Mucosa of stomach (tissue), 1 donor: ENCODE measurements around the gene TRAF4.

Source experiments
- H3K27me3 ChIP-seq: one replicate; pipeline ENCODE4 v1.7.0; 2013; ENCODE audit warnings: mild to moderate bottlenecking, low read length; ENCODE audit not compliant: control insufficient read depth, insufficient read depth
- H3K36me3 ChIP-seq: one replicate; pipeline ENCODE4 v1.7.0; 2013; ENCODE audit warnings: low read length; ENCODE audit not compliant: control insufficient read depth, insufficient read depth
- H3K4me1 ChIP-seq: one replicate; pipeline ENCODE4 v1.7.0; 2013; ENCODE audit warnings: mild to moderate bottlenecking, low read length; ENCODE audit not compliant: control insufficient read depth, insufficient read depth
- H3K4me3 ChIP-seq: one replicate; pipeline ENCODE4 v1.7.0; 2013; ENCODE audit warnings: low read length
- H3K9ac ChIP-seq: one replicate; pipeline ENCODE4 v1.7.0; 2013; ENCODE audit warnings: mild to moderate bottlenecking, low read length, moderate library complexity
- H3K9me3 ChIP-seq: one replicate; pipeline ENCODE4 v1.7.0; 2013; ENCODE audit warnings: mild to moderate bottlenecking, low read length, moderate library complexity; ENCODE audit not compliant: control insufficient read depth
- donor health status: Pancreatic carcinoma.

TRAF4 gene

DNA sequence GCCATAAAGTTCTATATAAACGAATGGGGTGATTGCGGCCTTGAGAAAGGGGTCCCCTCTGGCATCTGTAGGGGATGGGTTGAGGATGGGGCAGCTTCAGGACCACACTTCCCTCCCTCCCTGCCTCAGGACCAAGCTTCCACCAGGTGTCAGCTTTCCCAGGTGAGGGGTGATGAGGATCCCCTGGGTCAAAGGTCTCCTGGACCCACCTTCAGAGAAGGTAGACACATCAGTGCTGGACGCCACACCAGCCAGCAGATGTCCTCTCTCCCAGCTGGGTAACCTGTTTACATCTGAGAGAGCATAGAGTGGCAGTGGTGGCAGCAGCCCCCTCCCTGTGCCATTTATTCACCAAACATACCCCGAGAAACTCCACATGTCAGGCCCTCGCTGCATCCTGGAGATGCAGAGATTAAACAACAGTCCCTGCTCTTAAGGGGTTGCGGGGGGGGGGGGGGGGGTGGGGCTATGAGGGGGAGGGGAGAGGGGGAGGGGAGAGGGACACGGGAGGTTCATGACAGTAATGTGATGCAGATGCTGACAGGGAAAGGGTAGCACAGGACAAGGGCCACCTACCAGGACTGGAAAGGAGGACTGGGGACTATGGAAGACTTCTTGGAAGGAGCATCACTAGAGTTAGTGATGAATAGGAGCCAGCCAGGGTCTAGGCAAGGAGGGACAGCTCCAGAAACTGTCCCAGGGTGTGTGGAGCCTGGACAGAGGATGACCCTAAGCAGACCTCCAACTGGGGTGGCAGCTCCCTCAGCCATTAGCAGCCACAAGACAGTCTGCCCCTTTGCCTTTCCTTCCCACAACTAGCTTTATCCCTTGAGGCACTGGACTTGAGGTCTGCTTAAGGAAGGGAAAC is 37.1 kb upstream of the TRAF4 start:
- Histone ChIP-seq H3K4me1 (peaks cover 27% of the 10 kb centered on the region), H3K27me3 (no peaks in the 10 kb centered on the region), H3K36me3 (peaks cover 12% of the 10 kb centered on the region), H3K4me3 (no peak overlapping the region), H3K9ac (no peak overlapping the region), H3K9me3 (no peaks in the 10 kb centered on the region)

DNA sequence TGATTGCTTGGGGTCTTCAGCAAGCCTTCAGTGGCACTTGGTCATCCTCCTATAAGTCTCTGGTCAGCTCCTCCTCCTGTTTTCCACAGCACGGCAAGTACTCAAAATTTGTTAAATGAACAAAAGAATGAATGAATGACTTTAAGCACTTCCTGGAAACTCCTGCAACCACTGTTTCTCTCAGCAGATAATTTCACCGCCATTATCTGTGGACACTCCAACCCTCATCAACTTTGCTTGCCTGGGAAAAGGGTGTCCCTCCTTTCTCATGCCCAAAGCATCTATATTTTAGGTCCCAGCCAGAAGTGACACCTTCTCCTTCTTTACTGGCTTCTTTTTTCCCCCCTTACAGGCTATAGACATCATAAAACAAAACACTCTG is 36.5 kb upstream of the TRAF4 start:
- Histone ChIP-seq H3K9me3 (no peaks in the 10 kb centered on the region), H3K36me3 (peaks cover 10% of the 10 kb centered on the region), H3K9ac (no peak overlapping the region), H3K27me3 (no peaks in the 10 kb centered on the region), H3K4me3 (no peak overlapping the region), H3K4me1 (peaks cover 33% of the 10 kb centered on the region)

DNA sequence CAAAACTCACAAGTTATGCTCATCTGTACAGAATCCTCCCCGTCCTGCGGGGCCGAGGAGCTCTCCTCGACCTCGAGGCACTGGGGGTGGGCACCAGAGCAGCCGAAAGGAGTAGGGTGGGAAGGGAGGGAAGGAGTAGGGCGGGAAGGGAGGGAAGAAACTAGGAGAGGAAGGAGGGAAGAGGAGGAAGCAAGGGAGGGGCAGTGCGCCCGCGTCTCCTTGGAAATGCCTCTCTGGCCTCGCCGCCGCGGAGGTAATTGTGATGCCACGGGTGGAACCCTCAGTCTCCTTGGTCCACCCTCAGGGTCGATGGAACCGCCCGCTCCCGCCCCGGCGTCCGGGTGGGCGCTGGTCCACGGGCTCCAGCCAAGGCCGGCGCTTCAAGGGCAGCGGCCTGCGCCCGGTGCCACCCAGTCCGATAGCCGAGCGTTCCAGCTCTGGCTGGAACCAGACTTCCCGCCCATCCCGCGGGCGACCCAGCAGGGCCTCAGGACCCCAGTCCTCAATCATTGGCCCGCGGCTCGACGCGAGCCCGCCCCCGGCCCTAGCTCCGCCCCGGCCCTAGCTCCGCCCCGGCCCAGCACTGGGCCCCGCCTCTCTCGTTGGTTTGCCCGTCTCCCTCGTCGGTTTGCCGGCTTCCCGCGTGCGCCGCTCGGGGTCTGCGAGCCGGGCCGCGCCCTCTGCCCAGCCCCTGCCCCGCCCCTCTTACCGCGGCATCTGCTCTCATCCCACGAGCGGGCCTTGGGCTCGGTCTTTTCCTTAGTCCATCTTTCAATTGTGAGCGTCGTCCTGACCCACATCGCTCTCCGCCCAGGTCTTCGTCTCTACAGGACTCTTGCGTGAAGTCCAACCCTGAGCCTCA is 32.7 kb upstream of the TRAF4 start:
- Histone ChIP-seq H3K9me3 (no peaks in the 10 kb centered on the region), H3K27me3 (no peaks in the 10 kb centered on the region), H3K9ac (peak overlapping the region; percentile 45), H3K4me3 (peak overlapping the region; percentile 19), H3K36me3 (no peaks in the 10 kb centered on the region), H3K4me1 (peaks cover 36% of the 10 kb centered on the region)

DNA sequence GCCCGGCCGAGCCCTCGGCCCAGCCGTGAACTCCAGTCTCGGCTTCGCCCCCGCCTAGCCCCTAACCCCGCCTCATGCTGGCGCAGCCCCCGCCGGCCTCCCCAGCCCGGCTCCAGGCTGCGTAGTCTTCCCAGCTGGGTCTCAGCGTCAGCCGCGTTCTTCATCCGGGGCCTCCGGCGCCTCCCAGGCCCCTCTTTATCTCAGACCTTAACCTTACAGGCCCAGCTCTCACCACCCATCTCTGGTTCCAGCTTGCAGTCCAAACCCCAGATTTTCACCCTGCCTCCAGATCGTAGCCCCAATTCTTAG is 32.1 kb upstream of the TRAF4 start, which contains the start of gene PROCA1:
TSS of gene PROCA1 (minus strand) at position 166 of the 309 bp plus-strand sequence. CDS start 228 bp downstream, outside the sequence.
- H3K4me1 ChIP-seq = peaks cover 36% of the 10 kb centered on the region
- H3K4me3 ChIP-seq = peak within 1 kb of the TSS; percentile 19
- H3K27me3 ChIP-seq = peaks cover 1% of the 10 kb centered on the region
- no peaks in the 10 kb centered on the region for H3K9me3 ChIP-seq
- H3K9ac ChIP-seq = peak within 1 kb of the TSS; percentile 45
- no peaks in the 10 kb centered on the region for H3K36me3 ChIP-seq

DNA sequence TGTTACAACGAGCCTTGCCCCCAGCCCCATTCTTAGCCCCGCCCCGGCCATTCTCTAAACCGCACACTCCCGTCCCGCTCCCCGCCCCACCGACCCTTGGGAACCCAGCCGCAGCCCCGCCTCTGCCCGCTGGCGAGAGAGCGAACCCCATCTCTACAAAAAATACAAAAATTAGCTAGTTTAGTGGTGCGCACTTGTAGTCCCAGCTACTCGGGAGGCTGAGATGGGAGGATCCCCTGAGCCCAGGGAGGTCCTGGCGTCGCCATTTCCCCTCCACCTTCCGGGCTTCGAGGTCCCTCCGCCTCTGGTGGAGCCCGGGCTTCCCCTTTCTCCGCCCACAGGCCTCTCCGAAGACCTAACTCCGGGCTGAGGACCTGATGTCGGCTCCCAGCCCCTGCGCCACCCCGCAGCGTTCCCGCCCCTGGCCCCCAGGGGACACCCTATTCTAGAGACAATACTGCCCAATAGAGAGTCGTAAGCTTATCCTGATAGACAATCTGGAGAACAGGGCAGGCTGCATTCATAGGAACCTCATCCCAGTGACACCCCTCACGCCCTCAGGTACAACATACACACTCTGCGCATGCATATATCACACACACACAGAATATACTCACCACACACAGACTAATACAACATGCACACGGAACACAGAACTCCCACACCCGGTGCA is 31.6 kb upstream of the TRAF4 start:
- Histone ChIP-seq H3K36me3 (no peaks in the 10 kb centered on the region), H3K4me3 (no peak overlapping the region), H3K27me3 (peaks cover 6% of the 10 kb centered on the region), H3K4me1 (peaks cover 36% of the 10 kb centered on the region), H3K9me3 (no peaks in the 10 kb centered on the region), H3K9ac (peak overlapping the region; percentile 45)

DNA sequence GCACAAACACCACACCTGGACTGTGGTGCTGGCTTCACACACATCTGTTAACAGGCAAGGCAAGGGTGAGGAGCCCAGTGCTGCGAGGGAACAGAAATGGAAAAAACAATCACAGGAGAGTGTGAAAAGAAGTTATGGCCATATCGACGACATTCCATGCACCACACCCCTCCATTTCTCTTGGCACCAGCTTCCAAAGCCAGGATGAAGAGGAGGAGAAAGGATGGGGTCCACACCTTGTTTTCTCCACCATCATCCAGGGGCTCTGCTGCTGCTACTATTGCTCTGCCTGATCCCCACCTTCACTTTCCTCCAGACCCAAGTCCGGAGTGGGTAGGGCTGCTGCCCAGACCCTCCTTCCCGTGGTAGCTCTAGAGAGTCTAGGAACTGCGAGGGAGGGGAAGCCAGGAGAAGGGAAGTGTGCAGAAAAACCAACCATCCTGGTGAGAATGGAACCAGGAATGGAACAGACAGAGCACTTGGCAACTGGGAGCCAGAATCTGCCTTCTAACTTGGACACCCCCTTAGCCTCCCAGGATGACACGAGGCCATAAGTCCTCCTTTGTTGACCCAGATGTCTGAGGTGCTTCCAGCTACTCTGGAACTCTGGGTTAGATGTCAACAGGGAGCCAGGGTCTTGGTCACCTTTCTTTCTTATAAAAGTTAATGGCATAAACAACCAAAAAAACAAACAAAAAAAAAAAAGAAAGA is 31.0 kb upstream of the TRAF4 start:
- Histone ChIP-seq H3K9me3 (no peaks in the 10 kb centered on the region), H3K27me3 (peaks cover 7% of the 10 kb centered on the region), H3K4me1 (peaks cover 36% of the 10 kb centered on the region), H3K9ac (no peak overlapping the region), H3K4me3 (no peak overlapping the region), H3K36me3 (no peaks in the 10 kb centered on the region)

DNA sequence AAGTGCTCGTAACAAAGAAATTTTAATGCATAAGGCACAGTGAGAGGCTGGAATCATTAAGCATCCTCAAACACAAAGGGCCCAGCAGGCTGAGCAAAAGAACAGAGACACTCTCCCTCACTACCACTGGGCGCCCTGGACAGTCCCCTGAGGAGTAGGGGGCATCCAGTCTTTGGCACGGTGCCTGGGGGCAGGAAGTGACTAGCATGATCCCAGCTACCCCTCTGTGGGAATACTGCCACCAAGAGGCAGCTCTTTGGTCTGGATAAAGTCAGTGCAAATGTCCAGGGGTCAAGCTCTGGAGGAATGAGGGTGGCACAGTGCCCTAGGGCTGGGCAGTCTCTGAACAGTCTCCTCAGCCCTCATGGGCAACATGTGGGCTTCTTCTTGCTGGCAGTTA is 29.5 kb upstream of the TRAF4 start:
- Histone ChIP-seq H3K4me3 (no peak overlapping the region), H3K4me1 (peaks cover 39% of the 10 kb centered on the region), H3K27me3 (peaks cover 7% of the 10 kb centered on the region), H3K9me3 (no peaks in the 10 kb centered on the region), H3K9ac (no peak overlapping the region), H3K36me3 (no peaks in the 10 kb centered on the region)

DNA sequence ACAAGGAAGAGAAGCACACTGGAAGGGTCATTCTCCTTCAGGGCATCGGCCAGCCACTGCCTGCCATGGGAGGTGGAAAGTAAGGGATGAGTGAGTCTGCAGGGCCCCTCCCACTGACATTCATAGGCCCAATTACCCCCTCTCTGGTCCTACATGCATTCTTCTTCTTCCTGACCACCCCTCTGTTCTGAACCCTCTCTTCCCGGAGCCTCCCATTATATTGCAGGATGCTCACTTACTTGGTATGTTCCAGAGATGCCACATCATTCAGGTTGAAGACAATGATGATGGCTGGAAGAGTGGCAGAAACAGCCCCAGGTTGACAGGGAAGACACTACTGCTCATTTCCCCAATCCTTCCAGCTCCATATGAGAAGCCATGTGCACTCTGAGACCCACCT is 28.6 kb upstream of the TRAF4 start:
- H3K9me3 ChIP-seq = no peaks in the 10 kb centered on the region
- no peak overlapping the region for H3K9ac ChIP-seq
- H3K4me1 ChIP-seq = peaks cover 31% of the 10 kb centered on the region
- H3K36me3 ChIP-seq = no peaks in the 10 kb centered on the region
- H3K4me3 ChIP-seq = no peak overlapping the region
- H3K27me3 ChIP-seq = peaks cover 7% of the 10 kb centered on the region

DNA sequence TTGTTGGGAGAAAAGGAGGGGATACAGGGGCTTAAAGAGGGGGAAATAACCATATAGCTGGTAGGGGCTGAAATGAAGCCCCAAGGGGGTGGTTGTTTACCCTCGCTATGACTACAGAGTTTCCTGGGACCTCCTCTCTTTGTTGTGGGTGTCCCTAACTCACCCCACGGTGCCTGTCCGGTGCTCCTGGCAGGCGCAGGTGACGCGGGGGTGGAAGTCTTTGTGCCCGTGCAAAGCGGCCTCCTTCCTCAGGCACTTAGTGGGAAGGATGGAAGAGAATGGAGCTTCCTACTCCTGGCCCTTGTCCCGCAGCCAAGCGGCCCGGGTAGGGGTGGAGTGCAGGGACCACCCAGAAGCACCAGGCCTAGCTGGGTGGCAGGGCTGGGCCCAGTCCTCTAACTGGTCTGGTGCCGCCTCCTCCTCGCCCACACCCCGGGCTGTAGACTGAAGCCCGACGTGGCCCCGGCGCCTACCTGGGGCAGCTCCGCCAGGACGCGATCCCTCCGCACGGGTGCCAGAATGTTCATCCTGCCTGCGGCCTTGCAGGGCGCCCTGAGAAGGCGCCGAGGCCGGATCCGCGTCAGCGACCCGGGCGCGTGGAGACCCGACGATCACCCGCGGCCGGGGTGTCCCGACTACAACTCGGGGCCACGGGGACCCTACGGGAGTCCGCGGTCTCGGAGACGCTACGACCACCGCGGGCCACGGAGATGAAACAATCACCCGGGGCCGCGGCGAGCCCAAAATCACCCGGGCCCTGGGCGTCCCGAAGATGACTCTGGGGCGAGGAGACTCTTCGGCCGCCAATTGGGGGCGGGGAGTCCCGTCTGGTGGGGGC is 26.9 kb upstream of the TRAF4 start:
- peak overlapping the region; percentile 68 for H3K9ac ChIP-seq
- H3K36me3 ChIP-seq = no peaks in the 10 kb centered on the region
- H3K27me3 ChIP-seq = peaks cover 7% of the 10 kb centered on the region
- no peaks in the 10 kb centered on the region for H3K9me3 ChIP-seq
- H3K4me1 ChIP-seq = peaks cover 22% of the 10 kb centered on the region
- no peak overlapping the region for H3K4me3 ChIP-seq

DNA sequence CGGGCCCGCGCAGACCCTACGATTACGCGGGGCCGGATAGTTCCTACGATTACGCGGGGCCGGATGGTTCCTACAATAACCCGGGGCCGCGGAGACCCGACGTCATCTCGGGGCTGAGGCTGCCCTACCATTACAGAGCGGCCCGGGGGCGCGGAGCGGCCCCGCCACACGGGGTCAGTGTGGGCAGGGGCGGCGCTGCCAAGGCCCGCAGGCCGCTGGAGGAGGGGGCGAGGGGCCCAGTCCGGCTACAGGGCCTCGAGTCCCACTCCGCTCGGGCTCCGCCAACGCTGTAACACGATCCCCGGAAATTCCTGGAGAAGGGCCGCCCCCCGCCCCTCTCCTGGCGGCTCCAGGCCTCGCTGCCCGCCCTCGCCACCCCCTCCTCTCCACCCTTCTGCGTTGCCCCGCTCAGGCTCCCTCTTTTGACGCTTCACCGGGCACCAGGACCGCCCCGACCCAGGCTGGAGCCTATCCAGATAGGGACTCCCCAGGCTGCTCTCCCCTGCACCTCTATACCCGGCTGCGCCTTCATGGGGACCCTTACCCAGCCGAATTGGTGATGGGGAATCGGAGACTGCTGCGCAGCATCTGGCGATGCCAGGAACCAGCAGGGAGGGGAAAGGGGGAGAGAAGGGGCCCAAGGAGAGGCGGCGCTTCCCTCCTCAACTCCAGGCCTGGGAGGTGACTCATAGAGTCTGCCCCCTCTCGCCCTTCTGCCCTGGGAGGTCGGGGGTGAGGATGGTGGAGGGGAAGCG is 26.1 kb upstream of the TRAF4 start, which contains the start of gene RAB34:
TSS of gene RAB34 (minus strand) at position 291 of the 755 bp plus-strand sequence. CDS start 602 bp downstream, outside the sequence.
- Histone ChIP-seq H3K36me3 (peaks cover 6% of the 10 kb centered on the region), H3K4me3 (no peak within 1 kb of the TSS), H3K9me3 (no peaks in the 10 kb centered on the region), H3K9ac (peak within 1 kb of the TSS; percentile 68), H3K4me1 (peaks cover 21% of the 10 kb centered on the region), H3K27me3 (peaks cover 7% of the 10 kb centered on the region)
